Measurements from ENCODE around the gene DRC7.

DRC7 gene

GRCh38 chr16:57682809-57683635 lies 11.6 kb upstream of the DRC7 start:
- TF ChIP-seq EZH2phosphoT487 (IDR thresholded peaks at IDR 0.05; ENCODE audit: borderline replicate concordance, low read length) (no peak), CTCF (IDR thresholded peaks at IDR 0.05; ENCODE audit: low read depth, low read length, poor library complexity, severe bottlenecking) (no peak)
- Histone ChIP-seq H3K36me3 (ENCODE audit: control insufficient read depth, low read length) (no peaks in the 10 kb centered on the region), H3K4me1 (ENCODE audit: control insufficient read depth, low read length) (no peaks in the 10 kb centered on the region), H3K27me3 (ENCODE audit: control insufficient read depth, low read length) (no peaks in the 10 kb centered on the region), H4K20me1 (ENCODE audit: control insufficient read depth, insufficient read depth, low read depth, low read length) (no peaks in the 10 kb centered on the region), H3F3A (ENCODE audit: control insufficient read depth, insufficient read depth) (no peaks in the 10 kb centered on the region), H3K4me3 (ENCODE audit: low read length) (no peak overlapping the region), H3K4me2 (ENCODE audit: low read length) (no peak overlapping the region), H3K79me2 (ENCODE audit: control insufficient read depth, low read length) (no peaks in the 10 kb centered on the region), H3K9me3 (ENCODE audit: control insufficient read depth, insufficient read depth, low read length) (no peaks in the 10 kb centered on the region), H3K9me2 (replicated peaks; ENCODE audit: control insufficient read depth, low read length) (no peaks in the 10 kb centered on the region), H3K27ac (ENCODE audit: low read depth, low read length) (no peak overlapping the region)

DNA sequence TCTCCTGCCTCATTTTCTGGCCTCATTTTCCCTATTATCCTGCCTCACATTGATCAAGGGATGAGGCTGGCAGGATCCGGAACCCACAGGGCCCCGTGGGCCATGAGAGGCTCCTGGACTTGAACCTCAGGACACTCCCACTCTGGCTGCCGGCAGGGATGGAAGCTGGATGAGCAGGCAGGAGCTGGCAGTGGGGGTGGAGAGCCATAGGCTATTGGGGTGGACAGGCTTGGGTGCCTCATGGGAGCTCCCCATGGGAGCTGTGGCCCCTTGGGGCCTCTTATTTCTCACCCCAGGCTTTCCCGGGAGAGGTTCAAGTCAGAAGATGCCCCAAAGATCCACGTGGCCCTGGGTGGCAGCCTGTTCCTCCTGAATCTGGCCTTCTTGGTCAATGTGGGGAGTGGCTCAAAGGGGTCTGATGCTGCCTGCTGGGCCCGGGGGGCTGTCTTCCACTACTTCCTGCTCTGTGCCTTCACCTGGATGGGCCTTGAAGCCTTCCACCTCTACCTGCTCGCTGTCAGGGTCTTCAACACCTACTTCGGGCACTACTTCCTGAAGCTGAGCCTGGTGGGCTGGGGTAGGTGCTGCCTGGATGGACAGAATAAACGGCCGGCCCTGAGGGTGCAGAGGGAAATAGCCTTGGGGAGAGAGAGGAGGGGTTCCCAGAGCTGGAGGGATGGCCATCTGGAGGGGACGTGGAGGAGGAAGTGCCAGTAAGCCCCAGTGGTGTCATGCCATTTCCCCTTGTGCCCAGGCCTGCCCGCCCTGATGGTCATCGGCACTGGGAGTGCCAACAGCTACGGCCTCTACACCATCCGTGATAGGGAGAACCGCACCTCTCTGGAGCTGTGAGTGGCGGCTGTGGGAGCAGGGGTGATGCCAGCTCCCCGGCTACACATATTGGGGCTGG lies 10.7 kb upstream of the DRC7 start:
- no peak overlapping the region for H3K27ac ChIP-seq (ENCODE audit: low read depth, low read length)

DNA sequence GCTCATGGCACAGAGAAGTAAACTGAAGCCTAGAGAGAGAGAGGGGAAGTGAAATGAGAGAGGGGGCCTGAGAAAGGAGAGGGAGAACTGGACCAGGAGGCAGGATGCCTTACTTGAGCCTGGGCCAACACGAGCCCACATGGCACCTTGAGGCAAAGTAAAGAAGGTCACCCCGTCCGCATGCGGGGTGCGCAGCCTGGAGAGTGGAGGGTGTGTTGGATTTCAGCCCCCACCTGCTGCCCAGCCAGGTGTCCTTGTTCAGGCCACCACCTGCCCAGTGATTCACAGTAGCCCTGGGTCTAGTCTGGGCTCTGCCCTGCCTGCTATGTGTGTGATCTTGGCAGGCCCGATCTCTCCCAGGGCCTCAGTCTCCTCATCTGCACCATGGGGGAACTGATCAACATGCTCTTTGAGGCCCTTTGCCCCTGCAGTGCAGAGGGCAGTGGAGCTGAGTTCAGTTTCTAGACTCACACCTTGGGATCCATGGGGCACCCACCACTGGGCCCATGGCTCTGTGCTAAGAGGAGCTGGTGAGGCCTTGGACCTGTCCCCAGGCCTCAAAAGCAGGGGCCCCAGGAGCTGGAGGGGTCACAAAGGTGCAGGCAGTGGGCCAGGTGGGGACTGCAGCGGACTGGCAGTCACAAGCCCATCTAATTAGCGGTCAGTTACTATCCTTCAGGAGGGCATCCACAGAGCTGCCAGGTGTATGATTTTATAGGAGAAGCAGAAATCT lies 9.8 kb upstream of the DRC7 start:
- no peaks in the 10 kb centered on the region for H3K36me3 ChIP-seq (ENCODE audit: control insufficient read depth, low read length)
- no peaks in the 10 kb centered on the region for H4K20me1 ChIP-seq (ENCODE audit: control insufficient read depth, insufficient read depth, low read depth, low read length)
- no peak for TF ChIP-seq CTCF (IDR thresholded peaks at IDR 0.05; ENCODE audit: low read depth, low read length, poor library complexity, severe bottlenecking)
- TF ChIP-seq EZH2phosphoT487 (IDR thresholded peaks at IDR 0.05; ENCODE audit: borderline replicate concordance, low read length) = no peak
- H3K9me2 ChIP-seq (replicated peaks; ENCODE audit: control insufficient read depth, low read length) = no peaks in the 10 kb centered on the region
- no peak overlapping the region for H3K27ac ChIP-seq (ENCODE audit: low read depth, low read length)
- no peak overlapping the region for H3K4me3 ChIP-seq (ENCODE audit: low read length)
- H3F3A ChIP-seq (ENCODE audit: control insufficient read depth, insufficient read depth) = no peaks in the 10 kb centered on the region
- H3K9me3 ChIP-seq (ENCODE audit: control insufficient read depth, insufficient read depth, low read length) = no peaks in the 10 kb centered on the region
- no peaks in the 10 kb centered on the region for H3K79me2 ChIP-seq (ENCODE audit: control insufficient read depth, low read length)
- peaks cover 9% of the 10 kb centered on the region for H3K4me1 ChIP-seq (ENCODE audit: control insufficient read depth, low read length)
- no peaks in the 10 kb centered on the region; the same call in 1 of the 2 replicates for H3K27me3 ChIP-seq (ENCODE audit: control insufficient read depth, low read length)
- no peak overlapping the region for H3K4me2 ChIP-seq (ENCODE audit: low read length)

More for the DNA sequence above, 10.7 kb upstream of the DRC7 start:
- H3K36me3 ChIP-seq (ENCODE audit: control insufficient read depth, low read length) = no peaks in the 10 kb centered on the region
- no peaks in the 10 kb centered on the region for H3K9me3 ChIP-seq (ENCODE audit: control insufficient read depth, insufficient read depth, low read length)
- H3K27me3 ChIP-seq (ENCODE audit: control insufficient read depth, low read length) = no peaks in the 10 kb centered on the region; the same call in 1 of the 2 replicates
- no peak overlapping the region for H3K4me2 ChIP-seq (ENCODE audit: low read length)
- no peak overlapping the region for H3K4me3 ChIP-seq (ENCODE audit: low read length)
- no peaks in the 10 kb centered on the region for H3F3A ChIP-seq (ENCODE audit: control insufficient read depth, insufficient read depth)
- H3K9me2 ChIP-seq (replicated peaks; ENCODE audit: control insufficient read depth, low read length) = no peaks in the 10 kb centered on the region
- no peaks in the 10 kb centered on the region for H3K79me2 ChIP-seq (ENCODE audit: control insufficient read depth, low read length)
- H3K4me1 ChIP-seq (ENCODE audit: control insufficient read depth, low read length) = no peaks in the 10 kb centered on the region; the same call in 1 of the 2 replicates
- no peaks in the 10 kb centered on the region for H4K20me1 ChIP-seq (ENCODE audit: control insufficient read depth, insufficient read depth, low read depth, low read length)
- TF ChIP-seq EZH2phosphoT487 (IDR thresholded peaks at IDR 0.05; ENCODE audit: borderline replicate concordance, low read length) = no peak
- no peak for TF ChIP-seq CTCF (IDR thresholded peaks at IDR 0.05; ENCODE audit: low read depth, low read length, poor library complexity, severe bottlenecking)

Data from DOHH2 (cell line).